Measurements from ENCODE around the gene IARS1.

Gene IARS1

GRCh38 chr9:92295240-92295790 is 1.8 kb upstream of the IARS1 start:
- no peak for DNase-seq (ENCODE audit: low spot score)

DNA sequence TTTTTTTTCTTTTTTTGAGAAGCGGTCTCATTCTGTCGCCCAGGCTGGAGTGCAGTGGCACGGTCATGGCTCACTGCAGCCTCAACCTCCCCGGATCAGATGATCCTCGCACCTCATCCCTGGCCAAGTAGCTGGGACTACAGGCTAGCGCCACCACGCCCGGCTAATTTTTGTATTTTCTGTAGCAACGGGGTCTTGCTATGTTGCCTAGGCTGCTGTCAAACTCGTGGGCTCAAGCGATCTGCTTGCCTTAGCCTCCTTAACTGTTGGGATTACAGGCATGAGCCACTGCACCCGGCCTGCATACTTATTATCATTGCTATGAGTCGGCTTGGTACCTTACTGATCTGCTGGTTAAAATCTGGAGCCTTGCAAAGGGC is 790 bp upstream of the IARS1 start:
- DNase-seq (ENCODE audit: low spot score) = peak; percentile 39

GRCh38 chr9:92293075-92293354 is 482 bp downstream of the IARS1 start:
- no peak for DNase-seq (ENCODE audit: low spot score)

DNA sequence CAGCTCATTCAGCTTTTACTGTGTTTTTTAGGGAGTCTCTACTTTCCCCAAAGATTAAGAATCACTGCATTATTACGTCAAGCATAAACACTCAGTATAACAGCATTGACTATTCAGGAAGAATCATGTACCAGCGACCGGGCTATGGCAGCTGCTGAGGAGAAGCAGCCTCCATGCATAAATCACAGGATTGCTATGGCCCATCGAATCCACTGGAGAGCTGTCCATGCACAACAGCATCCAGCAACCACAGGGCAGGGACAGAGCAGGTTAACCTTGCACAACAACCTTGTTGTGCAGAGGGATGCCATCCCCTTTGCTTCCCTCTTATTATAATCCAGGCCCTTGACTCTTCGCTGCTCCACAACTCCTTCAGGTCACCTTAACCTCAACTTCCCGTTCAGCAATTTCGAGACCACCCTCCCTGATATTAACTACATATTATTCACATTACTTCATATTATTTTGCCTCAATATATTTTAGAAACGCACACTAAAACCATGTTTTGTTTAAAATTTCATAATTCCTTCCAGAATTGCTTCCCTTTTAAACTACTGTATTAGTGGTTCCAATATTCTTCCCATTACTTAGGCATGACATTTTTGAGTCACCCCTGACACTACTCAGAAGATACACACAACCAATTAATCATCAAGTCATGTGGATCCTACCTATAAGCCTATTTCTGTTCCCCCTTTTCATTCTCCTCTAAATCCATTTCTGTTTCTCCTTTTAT is 991 bp downstream of the IARS1 start:
- no peak for DNase-seq (ENCODE audit: low spot score)

DNA sequence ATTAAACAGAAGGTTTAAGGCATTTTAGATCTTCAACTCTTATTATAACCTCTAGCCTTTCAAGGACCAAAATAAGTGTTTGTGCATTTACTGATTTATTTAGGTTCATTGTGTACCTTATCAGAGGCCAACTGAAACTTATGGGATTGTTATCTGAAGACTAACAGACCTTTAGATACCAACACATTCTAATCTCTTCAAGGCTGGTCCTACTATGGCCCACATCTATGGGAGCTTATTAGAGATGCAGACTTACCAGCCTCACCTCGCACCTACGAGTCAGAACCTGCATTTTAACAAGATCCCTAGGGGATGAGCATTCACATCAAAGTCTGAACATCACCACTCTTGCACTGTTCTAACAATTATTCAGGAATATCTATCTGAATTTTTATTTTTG is 1.9 kb downstream of the IARS1 start:
- DNase-seq (ENCODE audit: low spot score) = no peak

DNA sequence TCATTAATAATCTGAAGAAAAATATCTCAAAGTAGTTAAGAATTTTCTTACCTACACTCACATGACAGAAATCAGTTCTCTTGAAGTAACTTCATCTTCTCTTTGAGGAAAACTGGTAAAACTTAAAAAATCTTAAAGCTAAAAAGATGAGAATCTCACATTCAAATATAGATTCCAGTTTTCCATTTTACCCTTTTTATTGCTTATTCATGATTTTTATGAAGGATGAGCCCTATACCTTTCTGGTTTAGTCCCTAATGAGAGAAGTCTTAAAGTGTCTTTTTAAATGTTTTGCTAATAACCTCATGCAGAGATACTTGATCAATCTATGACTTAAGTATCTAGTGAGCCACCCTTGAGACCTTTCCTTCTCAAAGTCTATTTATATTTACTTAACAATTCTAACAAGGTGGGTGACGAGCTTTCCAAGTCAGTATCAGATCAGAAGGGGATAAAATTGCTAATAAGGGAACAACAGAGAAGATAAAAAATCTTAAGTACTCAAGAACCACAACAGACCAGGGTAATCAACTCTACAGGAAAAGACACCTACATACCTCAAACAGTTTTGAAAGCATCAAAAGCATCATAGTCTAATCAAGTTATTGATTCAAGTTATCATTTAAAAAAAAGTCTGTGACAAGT is 2.6 kb downstream of the IARS1 start:
- DNase-seq (ENCODE audit: low spot score) = no peak

GRCh38 chr9:92289708-92290390 is 3.6 kb downstream of the IARS1 start:
- no peak for DNase-seq (ENCODE audit: low spot score)

GRCh38 chr9:92279302-92279701 is 14.2 kb downstream of the IARS1 start:
- no peak for DNase-seq (ENCODE audit: low spot score)

DNA sequence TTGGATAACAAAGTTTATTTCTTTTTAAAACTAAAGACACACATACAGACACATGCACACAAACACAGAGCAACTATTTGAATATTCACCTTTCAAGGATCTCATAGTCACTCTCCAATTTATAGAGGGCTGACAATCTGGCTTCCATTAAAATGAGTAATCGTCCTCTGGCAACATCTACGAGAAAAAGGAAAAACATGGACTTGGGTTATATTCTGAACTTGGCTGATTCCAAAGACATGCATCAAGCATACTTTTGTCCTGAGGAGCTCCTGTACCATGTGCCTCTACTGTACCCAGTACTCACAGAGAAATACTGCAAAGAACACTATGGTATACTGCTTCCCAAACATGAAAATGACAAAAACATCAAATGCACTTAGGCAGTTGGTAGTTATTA is 15.4 kb downstream of the IARS1 start:
- no peak for DNase-seq (ENCODE audit: low spot score)

- no peak for DNase-seq (ENCODE audit: low spot score)
Measured at GRCh38 chr9:92276331-92277032, 17.0 kb downstream of the IARS1 start.

GRCh38 chr9:92275541-92275940 is 18.0 kb downstream of the IARS1 start:
- no peak for DNase-seq (ENCODE audit: low spot score)

DNA sequence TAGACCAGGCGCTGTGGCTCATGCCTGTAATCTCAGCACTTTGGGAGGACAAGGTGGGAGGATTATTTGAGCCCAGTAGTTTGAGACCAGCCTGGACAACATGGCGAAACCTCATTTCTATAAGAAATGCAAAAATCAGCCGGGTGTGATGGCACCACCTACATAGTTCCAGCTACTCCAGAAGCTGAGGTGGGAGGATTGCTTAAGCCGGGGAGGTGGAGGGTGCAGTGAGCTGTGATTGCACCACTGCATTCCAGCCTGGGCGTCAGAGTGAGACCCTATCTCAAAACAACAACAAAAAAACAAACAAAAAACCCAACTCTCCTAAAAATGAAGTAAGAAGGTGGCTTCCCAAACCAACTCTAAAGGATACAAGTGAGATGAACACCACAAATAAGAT is 23.0 kb downstream of the IARS1 start:
- no peak for DNase-seq (ENCODE audit: low spot score)

- peak; percentile 94 for DNase-seq (ENCODE audit: low spot score)
Measured at GRCh38 chr9:92266486-92266885, 27.0 kb downstream of the IARS1 start.

GRCh38 chr9:92265154-92265553 is 28.3 kb downstream of the IARS1 start:
- DNase-seq (ENCODE audit: low spot score) = no peak

GRCh38 chr9:92263131-92263530 is 30.4 kb downstream of the IARS1 start:
- no peak for DNase-seq (ENCODE audit: low spot score)

DNA sequence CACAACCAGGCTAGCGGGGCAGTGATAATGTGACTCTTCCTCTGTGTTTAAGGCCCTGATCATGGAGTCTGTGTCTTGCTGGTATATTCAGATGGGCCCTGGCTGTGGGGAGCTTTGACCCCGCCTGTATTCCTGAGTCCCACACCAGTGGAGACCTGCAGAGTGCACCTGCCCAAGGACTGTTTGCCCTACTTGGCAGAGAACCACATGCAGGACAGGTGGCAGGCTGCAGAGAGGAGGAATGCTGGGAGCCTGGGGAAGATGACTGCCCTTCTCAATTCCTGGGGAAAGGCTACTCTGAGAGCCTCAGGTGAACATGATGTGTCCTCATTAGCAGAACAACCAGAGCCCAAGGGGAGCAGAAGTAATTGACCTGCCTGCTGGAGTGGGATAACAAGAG is 36.2 kb downstream of the IARS1 start:
- DNase-seq (ENCODE audit: low spot score) = peak; percentile 96

DNA sequence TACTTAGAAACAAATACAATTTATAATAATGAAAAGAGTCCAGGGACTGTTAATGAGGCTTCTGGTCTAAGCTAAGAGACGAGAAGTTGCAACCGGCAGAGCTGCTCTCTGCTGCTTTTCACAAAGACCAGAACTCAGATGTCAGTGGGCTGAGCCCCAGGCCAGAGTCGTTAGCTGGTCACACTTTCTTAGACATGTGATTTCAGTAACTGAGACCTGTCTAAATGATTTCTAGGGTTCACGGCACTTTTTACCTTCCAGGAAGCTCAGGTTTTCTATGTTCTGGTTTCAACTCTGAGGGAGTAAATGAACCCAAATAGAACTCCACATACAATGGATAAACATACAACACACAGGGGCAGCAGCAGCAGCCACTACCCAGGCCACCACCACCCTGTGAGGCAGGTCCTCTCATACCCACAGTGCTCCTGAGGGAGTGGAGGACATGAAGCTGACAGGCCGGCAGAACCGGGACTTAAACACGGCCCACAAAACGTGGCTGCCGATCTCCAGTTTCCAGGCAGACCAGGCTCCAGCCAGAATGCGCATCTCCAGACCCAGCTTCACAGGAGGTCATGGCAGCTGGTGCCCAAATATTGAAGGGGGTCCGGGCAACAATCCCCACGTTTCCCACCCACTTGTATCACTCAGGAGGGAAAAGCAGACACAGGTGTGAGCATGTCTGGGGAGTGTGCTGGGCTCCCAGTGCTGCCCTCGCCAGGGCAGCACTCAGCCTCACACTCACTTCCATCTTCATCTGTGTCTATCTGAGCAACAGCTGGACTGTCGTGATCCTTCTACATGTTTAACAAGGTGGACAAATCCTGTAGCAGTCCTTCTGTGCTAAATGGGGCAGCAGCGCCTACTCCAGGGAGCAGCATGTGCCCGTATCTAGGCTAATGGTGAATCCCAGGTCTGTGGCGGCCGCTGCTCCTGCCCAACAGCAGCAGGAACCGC is 38.8 kb downstream of the IARS1 start:
- DNase-seq (ENCODE audit: low spot score) = no peak

DNA sequence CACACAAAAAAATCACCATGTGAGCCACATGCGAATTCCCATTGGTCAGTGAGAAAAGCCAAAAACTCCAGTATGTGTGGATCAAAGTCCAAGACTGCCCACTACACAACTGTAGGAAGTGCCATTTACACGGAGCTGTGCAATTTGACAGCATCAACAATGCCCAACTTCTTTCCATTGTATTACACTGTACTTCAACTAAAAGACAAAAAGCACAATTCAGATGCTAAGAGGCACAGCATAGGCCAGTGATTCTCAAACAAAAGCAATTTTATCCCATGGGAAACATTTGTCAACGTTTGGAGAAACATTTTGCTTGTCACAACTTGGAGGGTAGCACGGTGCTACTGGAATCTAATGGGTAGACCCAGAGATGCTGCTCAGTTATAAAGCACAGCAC is 39.8 kb downstream of the IARS1 start:
- DNase-seq (ENCODE audit: low spot score) = no peak

DNA sequence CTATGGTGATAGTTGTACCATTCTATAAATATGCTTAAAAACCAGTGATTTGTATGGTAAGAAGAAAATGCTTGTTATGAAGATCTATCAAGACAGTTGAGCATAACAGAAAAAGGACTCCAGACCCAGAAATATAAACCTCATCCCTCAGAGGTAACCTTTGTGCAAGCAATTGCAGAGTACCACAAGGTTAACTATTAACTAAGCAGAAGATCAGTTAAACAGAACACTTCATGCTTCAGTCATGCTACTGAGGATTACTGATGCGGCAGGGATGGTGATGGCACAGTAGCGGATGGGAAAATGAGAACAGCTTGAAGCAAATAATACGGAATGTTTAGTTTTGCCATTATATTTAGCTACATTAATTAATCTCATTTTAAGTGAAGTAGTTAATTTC is 45.5 kb downstream of the IARS1 start:
- DNase-seq (ENCODE audit: low spot score) = no peak

- no peak for DNase-seq (ENCODE audit: low spot score)
Measured at GRCh38 chr9:92247296-92247695, 46.2 kb downstream of the IARS1 start.

GRCh38 chr9:92245005-92245797 is 48.3 kb downstream of the IARS1 start:
- no peak for DNase-seq (ENCODE audit: low spot score)

All from cerebellar cortex (tissue), 1 donor.